ENCODE measurements around the gene SEZ6. TPM values are rescaled to one million over a fixed set of nuclear protein-coding genes. Genes with fewer than 3 reads are reported as not detected.

The SEZ6 gene
- total and polyA plus RNA-seq, 2 of the 4 experiments (the other 2 are of a cell fraction), result not detected

GRCh38 chr17:29050176-29050575, 44.3 kb upstream of the SEZ6 start:
- peaks cover 81% of the 10 kb centered on the region for H3K27me3 ChIP-seq (ENCODE audit: control insufficient read depth, insufficient read depth, low read length)
- in situ Hi-C loops (cut with MboI; ENCODE audit: low sequenced_read_pairs) (no loop called here), intact Hi-C loops (cut with micrococcal nuclease) (no loop called here), dilution Hi-C loops (cut with HindIII; ENCODE audit: low sequenced_read_pairs, unreplicated experiment) (no loop called here)
- WGBS, 2 experiments (ENCODE audit: extremely low coverage in 2 of 2, insufficient read length in 1 of 2), result no CpG with 5 or more reads among the region's 5 CpGs
- no peak overlapping the region for H2BK120ac ChIP-seq (ENCODE audit: low read depth, low read length)
- no peak overlapping the region for H2BK5ac ChIP-seq (ENCODE audit: low read depth, low read length, poor library complexity, severe bottlenecking)
- H4K91ac ChIP-seq (ENCODE audit: insufficient read depth, low read depth, low read length), result no peak overlapping the region
- no peaks in the 10 kb centered on the region; the same call in 1 of the 2 replicates for H3K9me3 ChIP-seq (ENCODE audit: control insufficient read depth, insufficient read depth, low read length)
- no peaks in the 10 kb centered on the region for H4K20me1 ChIP-seq (ENCODE audit: insufficient read depth, low read length)
- no peak overlapping the region for H2BK20ac ChIP-seq (ENCODE audit: low read depth, low read length)
- H2AK9ac ChIP-seq (replicated peaks; ENCODE audit: low read depth, low read length, poor library complexity), result no peak overlapping the region
- TF ChIP-seq CHD1 (IDR thresholded peaks at IDR 0.05; ENCODE audit: low read depth, low read length), result no peak
- no peak for TF ChIP-seq MAFK (IDR thresholded peaks at IDR 0.05; ENCODE audit: low read depth, low read length)
- TF ChIP-seq ELK1 (IDR thresholded peaks at IDR 0.05; ENCODE audit: borderline replicate concordance, low read depth, low read length), result no peak
- no peak for TF ChIP-seq RFX5 (IDR thresholded peaks at IDR 0.05; ENCODE audit: low read depth, low read length)
- TF ChIP-seq MAZ (IDR thresholded peaks at IDR 0.05; ENCODE audit: borderline replicate concordance, low read depth, low read length), result no peak
- no peak for TF ChIP-seq CTCF (conservative IDR thresholded peaks at IDR 0.05; ENCODE audit: low read depth, low read length)
- no peak for TF ChIP-seq CEBPB (IDR thresholded peaks at IDR 0.05; ENCODE audit: low read depth, low read length)
- TF ChIP-seq NFE2L2 (IDR thresholded peaks at IDR 0.05; ENCODE audit: low read depth, low read length), result no peak
- no peak for TF ChIP-seq POLR2A (IDR thresholded peaks at IDR 0.05; ENCODE audit: low read depth, low read length)
- no peak for TF ChIP-seq RAD21 (IDR thresholded peaks at IDR 0.05; ENCODE audit: low read length)
- TF ChIP-seq FOS (IDR thresholded peaks at IDR 0.05; ENCODE audit: low read depth, low read length), result no peak
- no peak for TF ChIP-seq RCOR1 (IDR thresholded peaks at IDR 0.05; ENCODE audit: insufficient replicate concordance, low read length)
- TF ChIP-seq SMC3 (IDR thresholded peaks at IDR 0.05; ENCODE audit: low read depth, low read length), result no peak
- TF ChIP-seq MXI1 (IDR thresholded peaks at IDR 0.05; ENCODE audit: borderline replicate concordance, low read depth, low read length), result no peak
- TF ChIP-seq BHLHE40 (IDR thresholded peaks at IDR 0.05; ENCODE audit: low read depth, low read length), result no peak
- no peak for TF ChIP-seq USF2 (IDR thresholded peaks at IDR 0.05; ENCODE audit: low read depth, low read length)
- no peak overlapping the region for H4K5ac ChIP-seq (ENCODE audit: low read depth, low read length)
- no peak overlapping the region for H2AFZ ChIP-seq (replicated peaks; ENCODE audit: low read length, poor library complexity)
- no peak overlapping the region for H3K4ac ChIP-seq (ENCODE audit: low read depth, low read length)
- no peaks in the 10 kb centered on the region for H3K4me1 ChIP-seq (ENCODE audit: control insufficient read depth, insufficient read depth, low read length)
- no peaks in the 10 kb centered on the region for H3K79me1 ChIP-seq (ENCODE audit: low read depth in 1 of 2, low read length in 2 of 2)
- H3K56ac ChIP-seq (ENCODE audit: extremely low read depth, insufficient read depth, low read length), result no peak overlapping the region
- no peaks in the 10 kb centered on the region for H3K36me3 ChIP-seq (ENCODE audit: control insufficient read depth, insufficient read depth, low read length)
- H4K8ac ChIP-seq (ENCODE audit: low read depth in 2 of 2, low read length in 2 of 2), result no peak overlapping the region
- DNase-seq, result no peak
- peaks cover 2% of the 10 kb centered on the region; the same call in 1 of the 2 replicates for H3K9me1 ChIP-seq (ENCODE audit: insufficient read depth, low read length)
- ATAC-seq (ENCODE audit: low read depth), result no peak
- H2BK15ac ChIP-seq (ENCODE audit: low read depth, low read length), result no peak overlapping the region
- no peak overlapping the region for H3K4me2 ChIP-seq (ENCODE audit: low read depth, low read length)
- H3K18ac ChIP-seq (ENCODE audit: low read depth, low read length), result no peak overlapping the region
- POLR2A ChIA-PET (ENCODE audit: unreplicated experiment), result no interaction called here
- H3K27ac ChIP-seq (ENCODE audit: insufficient read depth, low read length), result no peak overlapping the region
- no peak overlapping the region for H2AK5ac ChIP-seq (ENCODE audit: low read depth, low read length)
- no peak overlapping the region for H3K23ac ChIP-seq (ENCODE audit: low read depth, low read length)
- H3K9ac ChIP-seq (ENCODE audit: low read depth, low read length), result no peak overlapping the region
- no peak overlapping the region for H3K14ac ChIP-seq (replicated peaks; ENCODE audit: low read depth, low read length)
- no TSS peak for BruUV-seq (replicated peaks)
- CTCF ChIA-PET, result no interaction called here
- no peak overlapping the region for H3K4me3 ChIP-seq (ENCODE audit: insufficient read depth, low read depth, low read length)
